GM21576 (cell line): ENCODE results near the gene PRRC2A.

Experiments
- ATAC-seq: cut with Tn5 transposase; IDR thresholded peaks from one replicate; pipeline ENCODE4 v1.9.1; 2021; ENCODE audit warnings: mild to moderate bottlenecking, moderate library complexity; ENCODE audit not compliant: unreplicated experiment

Gene PRRC2A

DNA sequence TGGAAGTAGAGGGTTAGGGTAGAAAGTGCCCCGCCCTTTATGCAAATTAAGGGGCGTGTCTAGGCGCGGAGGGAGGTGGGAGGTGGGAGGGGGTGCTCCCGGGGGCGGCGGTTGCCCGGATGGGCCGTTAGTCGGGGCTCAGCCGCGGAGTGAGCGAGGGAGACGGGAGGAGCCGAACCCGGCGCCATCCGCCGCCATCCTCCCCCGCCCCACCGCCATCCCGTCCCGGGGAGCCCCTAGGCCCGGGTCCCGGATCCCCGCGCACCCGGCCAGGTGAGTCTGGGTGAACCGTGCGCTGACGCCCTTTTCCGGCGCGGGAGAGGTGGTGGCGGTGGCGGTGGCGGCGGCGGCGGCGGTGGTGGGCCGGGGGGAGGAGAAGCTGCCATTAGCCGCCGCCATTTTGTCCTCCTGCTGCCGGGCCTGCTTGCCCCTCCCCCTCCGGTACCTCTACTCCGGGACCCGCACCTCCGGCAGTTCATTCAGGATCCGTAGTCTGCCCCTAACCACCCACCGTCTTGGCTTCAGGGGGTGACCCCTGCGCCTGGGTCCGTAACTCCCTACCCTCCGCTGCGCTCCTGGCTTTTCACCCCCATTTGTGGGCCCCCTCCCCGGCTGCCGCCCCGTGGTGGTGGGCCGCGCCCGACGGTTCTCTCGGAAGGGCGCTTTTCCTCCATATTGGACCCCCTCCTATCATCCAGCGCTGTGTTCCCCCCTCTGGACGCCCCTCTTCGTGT is at the start of gene PRRC2A:
PRRC2A (plus strand) TSS at position 130 of the 734 bp plus-strand sequence. CDS start 2,075 bp downstream, outside the sequence.
- ATAC-seq: peak; percentile 26

DNA sequence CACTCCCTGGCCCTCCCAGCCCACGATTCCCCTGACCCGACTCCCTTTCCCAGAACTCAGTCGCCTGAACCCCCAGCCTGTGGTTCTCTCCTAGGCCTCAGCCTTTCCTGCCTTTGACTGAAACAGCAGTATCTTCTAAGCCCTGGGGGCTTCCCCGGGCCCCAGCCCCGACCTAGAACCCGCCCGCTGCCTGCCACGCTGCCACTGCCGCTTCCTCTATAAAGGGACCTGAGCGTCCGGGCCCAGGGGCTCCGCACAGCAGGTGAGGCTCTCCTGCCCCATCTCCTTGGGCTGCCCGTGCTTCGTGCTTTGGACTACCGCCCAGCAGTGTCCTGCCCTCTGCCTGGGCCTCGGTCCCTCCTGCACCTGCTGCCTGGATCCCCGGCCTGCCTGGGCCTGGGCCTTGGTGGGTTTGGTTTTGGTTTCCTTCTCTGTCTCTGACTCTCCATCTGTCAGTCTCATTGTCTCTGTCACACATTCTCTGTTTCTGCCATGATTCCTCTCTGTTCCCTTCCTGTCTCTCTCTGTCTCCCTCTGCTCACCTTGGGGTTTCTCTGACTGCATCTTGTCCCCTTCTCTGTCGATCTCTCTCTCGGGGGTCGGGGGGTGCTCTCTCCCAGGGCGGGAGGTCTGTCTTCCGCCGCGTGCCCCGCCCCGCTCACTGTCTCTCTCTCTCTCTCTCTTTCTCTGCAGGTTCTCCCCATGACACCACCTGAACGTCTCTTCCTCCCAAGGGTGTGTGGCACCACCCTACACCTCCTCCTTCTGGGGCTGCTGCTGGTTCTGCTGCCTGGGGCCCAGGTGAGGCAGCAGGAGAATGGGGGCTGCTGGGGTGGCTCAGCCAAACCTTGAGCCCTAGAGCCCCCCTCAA is 48.2 kb upstream of the PRRC2A start, which contains the start of gene LTA:
LTA (plus strand) TSS at position 249 of the 871 bp plus-strand sequence; CDS start at position 703, 454 bp downstream.
- ATAC-seq: no peak

- no peak for ATAC-seq
Measured at GRCh38 chr6:31573239-31574105, 47.0 kb upstream of the PRRC2A start.

- ATAC-seq: no peak
Measured at GRCh38 chr6:31574106-31575061, 46.1 kb upstream of the PRRC2A start.

- ATAC-seq: no peak
Measured at GRCh38 chr6:31575335-31575901, 45.1 kb upstream of the PRRC2A start, which contains the start of gene TNF. TSS of gene TNF (plus strand) at chr6:31575565. CDS start at chr6:31575742, 177 bp downstream.

DNA sequence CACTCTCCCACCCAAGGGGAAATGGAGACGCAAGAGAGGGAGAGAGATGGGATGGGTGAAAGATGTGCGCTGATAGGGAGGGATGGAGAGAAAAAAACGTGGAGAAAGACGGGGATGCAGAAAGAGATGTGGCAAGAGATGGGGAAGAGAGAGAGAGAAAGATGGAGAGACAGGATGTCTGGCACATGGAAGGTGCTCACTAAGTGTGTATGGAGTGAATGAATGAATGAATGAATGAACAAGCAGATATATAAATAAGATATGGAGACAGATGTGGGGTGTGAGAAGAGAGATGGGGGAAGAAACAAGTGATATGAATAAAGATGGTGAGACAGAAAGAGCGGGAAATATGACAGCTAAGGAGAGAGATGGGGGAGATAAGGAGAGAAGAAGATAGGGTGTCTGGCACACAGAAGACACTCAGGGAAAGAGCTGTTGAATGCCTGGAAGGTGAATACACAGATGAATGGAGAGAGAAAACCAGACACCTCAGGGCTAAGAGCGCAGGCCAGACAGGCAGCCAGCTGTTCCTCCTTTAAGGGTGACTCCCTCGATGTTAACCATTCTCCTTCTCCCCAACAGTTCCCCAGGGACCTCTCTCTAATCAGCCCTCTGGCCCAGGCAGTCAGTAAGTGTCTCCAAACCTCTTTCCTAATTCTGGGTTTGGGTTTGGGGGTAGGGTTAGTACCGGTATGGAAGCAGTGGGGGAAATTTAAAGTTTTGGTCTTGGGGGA is 44.4 kb upstream of the PRRC2A start:
- ATAC-seq: no peak

GRCh38 chr6:31576897-31577578 is 43.5 kb upstream of the PRRC2A start:
- ATAC-seq: no peak

DNA sequence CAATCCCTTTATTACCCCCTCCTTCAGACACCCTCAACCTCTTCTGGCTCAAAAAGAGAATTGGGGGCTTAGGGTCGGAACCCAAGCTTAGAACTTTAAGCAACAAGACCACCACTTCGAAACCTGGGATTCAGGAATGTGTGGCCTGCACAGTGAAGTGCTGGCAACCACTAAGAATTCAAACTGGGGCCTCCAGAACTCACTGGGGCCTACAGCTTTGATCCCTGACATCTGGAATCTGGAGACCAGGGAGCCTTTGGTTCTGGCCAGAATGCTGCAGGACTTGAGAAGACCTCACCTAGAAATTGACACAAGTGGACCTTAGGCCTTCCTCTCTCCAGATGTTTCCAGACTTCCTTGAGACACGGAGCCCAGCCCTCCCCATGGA is 42.9 kb upstream of the PRRC2A start:
- ATAC-seq: no peak

- no peak for ATAC-seq
Measured at GRCh38 chr6:31578184-31579118, 42.1 kb upstream of the PRRC2A start.

DNA sequence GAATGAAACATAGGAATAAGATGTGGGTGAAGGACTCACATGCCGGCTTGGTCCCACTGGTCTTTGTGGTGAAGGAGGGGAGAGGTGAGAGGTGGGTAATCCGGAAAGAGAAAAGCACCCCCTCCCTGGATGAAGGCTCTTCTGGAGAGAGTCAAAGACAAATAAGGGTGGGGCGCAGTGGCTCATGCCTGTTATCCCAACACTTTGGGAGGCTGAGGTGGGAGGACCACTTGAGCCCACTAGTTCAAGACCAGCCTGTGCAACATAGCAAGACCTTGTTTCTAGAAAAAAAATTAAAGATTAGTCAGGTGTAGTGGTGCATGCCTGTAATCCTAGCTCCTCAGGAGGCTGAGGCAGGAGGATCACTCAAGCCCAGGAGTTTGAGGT is 41.4 kb upstream of the PRRC2A start:
- no peak for ATAC-seq

DNA sequence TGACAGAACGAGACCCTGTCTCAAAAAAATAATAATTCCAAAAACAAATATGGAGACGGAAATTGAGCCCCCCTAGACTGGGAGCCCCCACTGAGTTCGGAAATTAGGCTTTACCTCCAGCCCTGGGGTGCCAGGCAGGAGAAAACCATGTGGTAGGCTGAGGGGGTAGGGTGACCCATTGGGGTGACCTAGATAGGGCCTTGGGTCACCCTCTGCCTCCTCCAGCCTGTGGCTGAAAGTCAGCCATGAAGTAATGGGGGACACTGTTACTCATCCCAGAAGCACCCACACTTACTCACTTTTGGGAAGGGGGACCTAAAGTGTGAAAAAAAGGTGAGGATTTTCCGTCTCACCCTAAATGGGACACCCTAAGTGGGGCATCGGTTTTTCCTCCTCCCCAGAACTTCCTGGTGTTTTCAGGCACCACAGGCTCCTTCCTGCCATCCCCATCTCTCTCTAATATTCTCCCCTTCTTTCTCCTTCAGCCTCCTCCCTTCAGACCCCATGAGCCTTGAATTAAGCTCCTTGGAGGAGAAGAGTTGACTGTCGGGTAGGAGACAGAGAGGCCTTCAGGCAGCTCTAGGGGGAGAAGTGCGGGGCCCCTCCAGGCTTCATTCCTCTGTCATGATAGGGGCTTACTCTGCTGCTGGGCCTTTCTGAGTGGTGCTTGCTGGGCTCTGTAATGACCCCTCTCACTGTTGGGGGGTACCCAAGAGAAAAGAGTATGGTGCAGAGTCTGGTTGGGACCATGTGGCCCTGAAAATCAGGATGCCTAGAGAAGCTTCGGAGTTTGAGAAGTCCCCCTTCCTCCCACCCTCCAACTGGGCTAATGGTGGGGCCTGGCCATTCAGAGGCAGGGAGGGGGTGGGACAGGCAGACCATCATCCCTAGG is 40.7 kb upstream of the PRRC2A start:
- no peak for ATAC-seq

- no peak for ATAC-seq
Measured at GRCh38 chr6:31580438-31580740, 40.1 kb upstream of the PRRC2A start.

DNA sequence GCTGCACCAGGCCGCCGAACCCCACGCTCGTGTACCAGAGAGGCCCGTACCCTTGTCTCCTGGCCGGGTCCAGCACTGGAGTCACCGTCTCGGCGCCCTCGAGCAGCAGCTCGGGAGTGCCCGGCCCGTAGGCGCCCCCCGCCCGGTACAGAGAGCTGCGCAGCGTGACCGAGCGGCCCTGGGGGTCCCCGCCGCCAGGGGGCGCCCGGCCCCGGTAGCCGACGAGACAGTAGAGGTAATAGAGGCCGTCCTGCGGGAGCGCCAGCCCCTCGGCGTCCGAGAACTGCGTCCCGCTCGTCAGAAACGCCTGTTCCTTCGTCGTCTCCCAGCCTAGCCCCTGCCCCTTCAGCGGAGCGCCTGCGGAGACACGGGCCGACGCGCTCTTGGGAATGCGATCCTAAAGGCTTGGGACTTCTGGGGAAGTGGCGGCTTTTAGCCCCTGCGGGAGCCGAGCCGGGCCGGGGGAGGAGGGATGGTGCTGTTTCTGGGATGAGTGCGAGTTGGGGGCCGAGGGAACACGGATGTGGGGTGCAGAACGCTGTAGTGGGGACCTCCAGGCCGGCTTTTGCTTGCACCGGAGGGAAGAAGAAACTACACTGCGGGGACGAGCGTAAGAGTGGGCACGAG is 39.6 kb upstream of the PRRC2A start:
- peak; percentile 48 for ATAC-seq

GRCh38 chr6:31581434-31582229 is 38.9 kb upstream of the PRRC2A start:
- no peak for ATAC-seq

DNA sequence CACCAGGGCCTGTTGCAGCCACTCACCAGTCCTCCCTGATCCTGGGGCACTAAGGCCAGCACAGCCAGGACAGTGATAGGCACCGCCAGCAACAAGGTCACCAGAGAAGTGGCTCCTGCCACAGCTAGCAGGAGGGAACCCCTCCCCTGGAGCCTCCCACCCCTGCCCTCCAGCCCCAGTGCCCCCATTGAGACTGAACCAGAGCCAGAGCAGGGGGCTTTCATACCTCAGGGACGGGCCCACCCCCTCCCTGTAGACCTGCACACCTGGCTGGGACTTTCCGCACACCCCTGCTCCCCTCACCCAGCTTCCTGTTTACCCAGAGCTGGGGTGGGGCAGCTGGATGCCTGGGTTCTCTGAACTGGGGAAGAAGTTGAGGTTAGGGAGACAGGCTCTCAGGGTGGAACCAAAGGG is 38.3 kb upstream of the PRRC2A start, which contains the start of gene LTB:
LTB (minus strand) TSS at position 195 of the 414 bp plus-strand sequence; CDS start at position 188, 7 bp downstream.
- ATAC-seq: no peak
